PFSK-1 (cell line): ENCODE data around the gene CMYA5.

Source experiments
- FOXP2 ChIP-seq: optimal IDR thresholded peaks from 2 replicates; pipeline ENCODE3; 2011; ENCODE audit warnings: borderline replicate concordance, control low read depth, inconsistent platforms; ENCODE audit not compliant: insufficient read depth; ENCODE audit errors: extremely low read length, extremely low read depth
- POLR2AphosphoS5 ChIP-seq: IDR thresholded peaks from 2 replicates; pipeline ENCODE4 v1.6.1; 2012; ENCODE audit warnings: low read depth, mild to moderate bottlenecking, control low read depth, low read length, moderate library complexity
- REST ChIP-seq, 2 experiments: IDR thresholded peaks; 2 replicates each; pipeline versions ENCODE4 v1.6.1 to v1.8.0; 2011 to 2012; ENCODE audit warnings: low read depth in 2 of 2, low read length in 2 of 2, control low read depth in 1 of 2, inconsistent platforms in 1 of 2, mild to moderate bottlenecking in 1 of 2, moderate library complexity in 1 of 2; ENCODE audit not compliant: insufficient read depth in 1 of 2
- SIN3A ChIP-seq: IDR thresholded peaks from 2 replicates; pipeline ENCODE4 v1.6.1; 2012; ENCODE audit warnings: mild to moderate bottlenecking, low read length, moderate library complexity, borderline replicate concordance; ENCODE audit not compliant: insufficient read depth
- TAF1 ChIP-seq: IDR thresholded peaks from 2 replicates; pipeline ENCODE4 v1.6.1; 2012; ENCODE audit warnings: low read length, control low read depth, borderline replicate concordance; ENCODE audit not compliant: insufficient read depth

Gene CMYA5

DNA sequence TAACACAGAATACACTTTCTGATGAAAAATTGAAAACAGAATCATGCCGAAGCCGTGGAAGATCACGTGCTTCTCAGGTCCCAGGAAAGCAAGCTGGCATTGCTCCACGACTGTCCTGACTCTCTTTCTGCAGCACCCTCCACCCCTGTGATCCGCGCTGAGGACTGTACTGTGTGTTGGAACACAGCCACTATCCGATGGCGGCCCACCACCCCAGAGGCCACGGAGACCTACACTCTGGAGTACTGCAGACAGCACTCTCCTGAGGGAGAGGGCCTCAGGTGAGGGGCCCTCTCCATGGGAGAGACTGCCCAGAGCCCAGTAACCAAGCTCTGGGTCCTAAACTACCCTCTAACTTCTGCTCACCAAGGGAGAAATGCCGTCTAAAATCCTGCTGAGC, 73.3 kb downstream of the CMYA5 start:
- no peak for TF ChIP-seq REST (IDR thresholded peaks at IDR 0.05; ENCODE audit: insufficient read depth in 1 of 2, low read depth in 2 of 2, low read length in 2 of 2)
- TF ChIP-seq FOXP2, result no peak
- no peak for TF ChIP-seq TAF1
- TF ChIP-seq SIN3A, result no peak
- no peak for TF ChIP-seq POLR2AphosphoS5

GRCh38 chr5:79771387-79771786, 81.8 kb downstream of the CMYA5 start:
- no peak for TF ChIP-seq POLR2AphosphoS5
- no peak for TF ChIP-seq TAF1
- TF ChIP-seq FOXP2, result no peak
- TF ChIP-seq REST (IDR thresholded peaks at IDR 0.05; ENCODE audit: insufficient read depth in 1 of 2, low read depth in 2 of 2, low read length in 2 of 2), result no peak
- TF ChIP-seq SIN3A, result no peak

- TF ChIP-seq SIN3A, result no peak
- no peak for TF ChIP-seq POLR2AphosphoS5
Measured at GRCh38 chr5:79772651-79773050, 83.0 kb downstream of the CMYA5 start.

DNA sequence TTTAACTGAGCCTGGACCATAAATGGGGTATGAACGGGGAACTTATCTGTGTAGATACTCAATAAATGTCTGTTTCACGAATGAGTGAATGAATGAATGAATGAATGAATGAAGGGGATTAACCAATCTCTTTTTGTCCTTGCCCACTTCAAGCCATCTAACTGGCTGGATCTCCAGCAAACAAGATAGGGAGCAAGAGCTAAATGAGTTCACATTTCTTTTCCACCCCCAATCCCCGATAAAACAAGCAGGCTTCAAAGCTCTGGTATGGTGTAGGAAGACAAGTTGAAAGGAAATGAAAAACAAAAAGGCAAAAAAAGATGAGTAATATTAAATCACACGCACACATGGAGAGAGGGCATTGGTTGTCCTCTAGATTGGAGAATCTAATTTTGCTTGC, 84.0 kb downstream of the CMYA5 start:
- TF ChIP-seq SIN3A, result no peak

GRCh38 chr5:79774171-79774854, 84.7 kb downstream of the CMYA5 start:
- TF ChIP-seq SIN3A (no peak), TAF1 (no peak), FOXP2 (no peak), REST (IDR thresholded peaks at IDR 0.05; ENCODE audit: insufficient read depth in 1 of 2, low read depth in 2 of 2, low read length in 2 of 2) (no peak), POLR2AphosphoS5 (no peak)

- TF ChIP-seq TAF1, result no peak
- no peak for TF ChIP-seq SIN3A
- TF ChIP-seq FOXP2, result no peak
- no peak for TF ChIP-seq POLR2AphosphoS5
- TF ChIP-seq REST (IDR thresholded peaks at IDR 0.05; ENCODE audit: insufficient read depth in 1 of 2, low read depth in 2 of 2, low read length in 2 of 2), result no peak
Measured at GRCh38 chr5:79774855-79775237, 85.2 kb downstream of the CMYA5 start.
